ENCODE data around the gene GPAT3.
"Not testable (repeated sequence)": the region's sequence is repeated elsewhere in the genome, so short reads cannot be mapped to it uniquely, and the experiment has no call there.

GPAT3 gene

GRCh38 chr4:83535520-83536361 lies at the start of gene GPAT3:
Gene GPAT3 (plus strand): TSS chr4:83536108. CDS start chr4:83536623, 515 bp downstream.
- peak; percentile 68 for DNase-seq

- DNase-seq = no peak
Measured at GRCh38 chr4:83486457-83487129, 49.3 kb upstream of the GPAT3 start.

GRCh38 chr4:83489711-83490326 lies 46.1 kb upstream of the GPAT3 start:
- DNase-seq = no peak

- no peak for DNase-seq
Measured at GRCh38 chr4:83490876-83491450, 44.9 kb upstream of the GPAT3 start.

- not testable (repeated sequence) for DNase-seq
Measured at GRCh38 chr4:83496085-83496917, 39.6 kb upstream of the GPAT3 start.

GRCh38 chr4:83498187-83498586 lies 37.7 kb upstream of the GPAT3 start:
- no peak for DNase-seq

GRCh38 chr4:83501671-83502070 lies 34.2 kb upstream of the GPAT3 start:
- not testable (repeated sequence) for DNase-seq

GRCh38 chr4:83503974-83504373 lies 31.9 kb upstream of the GPAT3 start:
- DNase-seq = no peak

GRCh38 chr4:83504503-83504902 lies 31.4 kb upstream of the GPAT3 start:
- no peak for DNase-seq

GRCh38 chr4:83504996-83505395 lies 30.9 kb upstream of the GPAT3 start:
- no peak for DNase-seq

GRCh38 chr4:83509156-83509585 lies 26.7 kb upstream of the GPAT3 start:
- not testable (repeated sequence) for DNase-seq

GRCh38 chr4:83510442-83510841 lies 25.5 kb upstream of the GPAT3 start:
- no peak for DNase-seq

GRCh38 chr4:83516042-83516772 lies 19.7 kb upstream of the GPAT3 start:
- peak; percentile 42 for DNase-seq

- DNase-seq = no peak
Measured at GRCh38 chr4:83522239-83522638, 13.7 kb upstream of the GPAT3 start.

- no peak for DNase-seq
Measured at GRCh38 chr4:83527671-83528070, 8.2 kb upstream of the GPAT3 start.

GRCh38 chr4:83536362-83537272 lies 709 bp downstream of the GPAT3 start:
- no peak for DNase-seq

- no peak for DNase-seq
Measured at GRCh38 chr4:83542225-83542624, 6.3 kb downstream of the GPAT3 start.

- no peak for DNase-seq
Measured at GRCh38 chr4:83546786-83547185, 10.9 kb downstream of the GPAT3 start.

GRCh38 chr4:83548151-83548905 lies 12.4 kb downstream of the GPAT3 start:
- peak; percentile 73 for DNase-seq

GRCh38 chr4:83552083-83552482 lies 16.2 kb downstream of the GPAT3 start:
- peak; percentile 74 for DNase-seq

All from T1000 (cell line).